Nephron (organoid): ENCODE measurements around the gene THSD8.
"Not testable (repeated sequence)": the region's sequence is repeated elsewhere in the genome, so short reads cannot be mapped to it uniquely, and the experiment has no call there.

Experiments used
- H3K27ac Mint-ChIP-seq, 3 experiments: 2 replicates each; pipeline ENCODE4 v1.8.0; 2020; ENCODE audit warnings: mixed read lengths in 3 of 3, mild to moderate bottlenecking in 2 of 3, moderate library complexity in 1 of 3
- H3K27me3 Mint-ChIP-seq: 2 replicates; pipeline ENCODE4 v1.8.0; 2021; ENCODE audit warnings: low read depth, mild to moderate bottlenecking, moderate library complexity, mixed read lengths
- H3K36me3 Mint-ChIP-seq: 2 replicates; pipeline ENCODE4 v1.8.0; 2020; ENCODE audit warnings: low read depth, mixed read lengths
- H3K4me1 Mint-ChIP-seq: 2 replicates; pipeline ENCODE4 v1.8.0; 2020; ENCODE audit warnings: mixed read lengths
- H3K4me3 Mint-ChIP-seq, 3 experiments: 2 replicates each; pipeline ENCODE4 v1.8.0; 2020; ENCODE audit warnings: mild to moderate bottlenecking in 3 of 3, mixed read lengths in 3 of 3, moderate library complexity in 2 of 3
- H3K9me3 Mint-ChIP-seq: 2 replicates; pipeline ENCODE4 v1.8.0; 2020; ENCODE audit warnings: mixed read lengths
- CTCF ChIP-seq, 3 experiments: fragments of 200-600 bp; sonication (generic); IDR thresholded peaks; one replicate each; pipeline ENCODE4 v1.5.0; 2021; ENCODE audit warnings: antibody characterized with exemption in 3 of 3; ENCODE audit not compliant: unreplicated experiment in 3 of 3

THSD8 gene

GRCh38 chr19:12840091-12841079 lies 38.5 kb downstream of the THSD8 start:
- Mint-ChIP-seq H3K9me3 (peaks cover 2% of the 10 kb centered on the region), H3K27me3 (peaks cover 75% of the 10 kb centered on the region), H3K4me3 (peak overlapping the region; percentile 68 to 77 (median 76)), H3K4me1 (peaks cover 33% of the 10 kb centered on the region), H3K36me3 (no peaks in the 10 kb centered on the region), H3K27ac (peak overlapping the region in 1 of 3 experiments; percentile 29)
- TF ChIP-seq CTCF (IDR thresholded peaks at IDR 0.05; ENCODE audit: unreplicated experiment in 3 of 3): no peak

GRCh38 chr19:12841094-12841493 lies 39.2 kb downstream of the THSD8 start:
- Mint-ChIP-seq H3K27ac (peak overlapping the region in 2 of 3 experiments; percentile 13 to 21), H3K4me1 (peaks cover 33% of the 10 kb centered on the region), H3K27me3 (peaks cover 67% of the 10 kb centered on the region), H3K9me3 (peaks cover 2% of the 10 kb centered on the region), H3K36me3 (no peaks in the 10 kb centered on the region), H3K4me3 (peak overlapping the region; percentile 68 to 77 (median 76))
- TF ChIP-seq CTCF (IDR thresholded peaks at IDR 0.05; ENCODE audit: unreplicated experiment in 3 of 3): no peak

DNA sequence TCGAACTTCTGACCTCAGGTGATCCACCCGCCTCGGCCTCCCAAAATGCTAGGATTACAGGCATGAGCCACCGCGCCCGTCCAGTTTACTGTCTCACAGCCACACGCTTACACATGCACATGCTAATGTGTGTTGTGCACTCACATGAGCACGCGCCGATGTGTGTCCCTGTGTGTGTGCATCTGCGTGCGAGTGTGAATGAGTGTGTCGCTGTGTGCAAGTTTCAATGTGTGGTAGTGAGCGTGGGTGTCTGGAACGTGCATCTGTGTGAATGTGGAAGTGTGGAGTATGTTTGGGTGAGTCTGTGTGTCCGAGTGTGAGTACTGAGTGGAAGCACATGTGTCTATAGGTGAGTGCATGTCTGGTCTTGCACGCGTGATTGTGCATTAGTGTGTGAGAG lies 40.6 kb downstream of the THSD8 start:
- Mint-ChIP-seq H3K27ac (no peak overlapping the region), H3K36me3 (no peaks in the 10 kb centered on the region), H3K27me3 (peaks cover 53% of the 10 kb centered on the region), H3K4me1 (peaks cover 23% of the 10 kb centered on the region), H3K9me3 (no peaks in the 10 kb centered on the region), H3K4me3 (no peak overlapping the region)
- TF ChIP-seq CTCF (IDR thresholded peaks at IDR 0.05; ENCODE audit: unreplicated experiment in 3 of 3): no peak

- no peak overlapping the region for H3K27ac Mint-ChIP-seq
- H3K4me3 Mint-ChIP-seq: no peak overlapping the region
- no peak for TF ChIP-seq CTCF (IDR thresholded peaks at IDR 0.05; ENCODE audit: unreplicated experiment in 3 of 3)
- no peaks in the 10 kb centered on the region for H3K36me3 Mint-ChIP-seq
- H3K4me1 Mint-ChIP-seq: peaks cover 22% of the 10 kb centered on the region
- H3K27me3 Mint-ChIP-seq: peaks cover 45% of the 10 kb centered on the region
- H3K9me3 Mint-ChIP-seq: no peaks in the 10 kb centered on the region
Observed at GRCh38 chr19:12843328-12843727, 41.5 kb downstream of the THSD8 start.

GRCh38 chr19:12843999-12844732 lies 42.3 kb downstream of the THSD8 start:
- Mint-ChIP-seq H3K4me3 (no peak overlapping the region), H3K36me3 (no peaks in the 10 kb centered on the region), H3K27me3 (peaks cover 37% of the 10 kb centered on the region), H3K4me1 (peaks cover 19% of the 10 kb centered on the region), H3K9me3 (no peaks in the 10 kb centered on the region), H3K27ac (no peak overlapping the region)
- no peak for TF ChIP-seq CTCF (IDR thresholded peaks at IDR 0.05; ENCODE audit: unreplicated experiment in 3 of 3)

DNA sequence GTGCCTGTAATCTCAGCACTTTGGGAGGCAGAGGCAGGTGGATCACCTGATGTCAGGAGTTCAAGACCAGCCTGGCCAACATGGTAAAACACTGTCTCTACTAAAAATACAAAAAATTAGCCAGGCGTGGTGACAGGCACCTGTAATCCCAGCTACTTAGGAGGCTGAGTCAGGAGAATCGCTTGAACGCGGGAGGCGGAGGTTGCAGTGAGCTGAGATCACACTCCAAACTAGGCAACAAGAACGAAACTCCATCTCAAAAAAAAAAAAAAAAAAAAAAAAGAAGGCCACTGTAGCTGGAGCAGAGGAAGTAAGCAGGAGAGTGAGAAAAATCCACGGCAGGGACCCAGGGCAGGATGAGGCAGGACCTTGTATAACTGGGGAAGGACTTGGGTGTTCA lies 44.7 kb downstream of the THSD8 start:
- H3K9me3 Mint-ChIP-seq, H3K36me3 Mint-ChIP-seq, H3K4me1 Mint-ChIP-seq, H3K27ac Mint-ChIP-seq, H3K4me3 Mint-ChIP-seq: not testable (repeated sequence)
- H3K27me3 Mint-ChIP-seq: peaks cover 12% of the 10 kb centered on the region
